GM19397 (cell line): Measurements from ENCODE around the gene ACTN1.

Experiments used
- ATAC-seq: cut with Tn5 transposase; IDR thresholded peaks from one replicate; pipeline ENCODE4 v1.9.1; 2021; ENCODE audit warnings: mild to moderate bottlenecking, moderate library complexity; ENCODE audit not compliant: unreplicated experiment

The ACTN1 gene

DNA sequence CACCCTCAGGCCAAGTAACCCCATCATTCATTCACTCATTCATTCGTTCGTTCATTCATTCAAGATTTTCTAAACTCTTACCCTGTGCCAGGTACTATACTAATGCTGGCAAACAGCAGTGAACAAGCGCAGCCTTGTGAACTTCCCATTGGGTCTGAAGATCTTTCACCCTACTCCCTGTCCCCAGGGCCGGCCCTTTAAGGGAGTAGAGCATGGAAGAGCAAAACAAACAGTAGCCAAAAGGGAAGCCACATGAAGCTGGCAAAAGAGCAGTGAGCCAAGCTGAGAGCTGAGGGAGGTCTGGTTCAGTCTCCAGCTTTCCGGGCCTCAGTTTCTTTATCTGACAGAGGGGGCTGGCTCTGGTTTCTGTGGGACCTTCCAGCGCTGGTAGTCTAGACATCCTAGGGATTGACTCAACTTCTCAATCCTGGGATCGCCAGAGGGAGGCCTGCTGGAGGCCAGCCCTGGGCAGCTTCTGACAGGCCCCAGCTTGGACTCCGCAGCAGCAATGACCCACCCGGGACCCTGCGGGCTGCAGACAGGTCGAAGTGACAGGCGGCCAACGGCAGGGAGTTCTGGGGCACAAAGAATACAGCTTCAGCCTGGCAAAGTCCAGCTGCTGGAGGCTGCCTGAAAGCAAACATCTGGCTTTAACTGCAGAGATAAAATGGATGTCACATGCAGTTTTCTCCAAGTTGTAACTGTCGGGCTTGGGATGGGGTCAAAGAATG, 27.1 kb downstream of the ACTN1 start:
- no peak for ATAC-seq

- ATAC-seq = no peak
These were observed 27.9 kb downstream of the ACTN1 start for GRCh38 chr14:68951035-68951797.

- ATAC-seq = no peak
These were observed 29.0 kb downstream of the ACTN1 start for GRCh38 chr14:68950111-68950510.

DNA sequence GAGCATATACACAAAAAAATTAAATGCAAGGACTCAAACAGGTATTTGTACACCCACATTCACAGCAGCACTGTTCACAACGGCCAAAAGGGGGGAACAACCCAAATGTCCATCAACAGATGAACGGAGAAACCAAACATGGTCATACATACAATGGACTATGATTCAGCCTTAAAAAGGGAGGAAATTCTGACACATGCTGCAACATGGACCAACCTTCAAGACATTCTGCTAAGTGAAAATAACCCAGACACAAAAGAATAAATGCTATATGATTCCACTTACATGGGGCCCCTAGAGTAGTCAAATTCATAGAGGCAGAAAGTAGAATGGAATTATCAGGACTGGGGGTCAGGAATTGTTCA, 29.5 kb downstream of the ACTN1 start:
- no peak for ATAC-seq

DNA sequence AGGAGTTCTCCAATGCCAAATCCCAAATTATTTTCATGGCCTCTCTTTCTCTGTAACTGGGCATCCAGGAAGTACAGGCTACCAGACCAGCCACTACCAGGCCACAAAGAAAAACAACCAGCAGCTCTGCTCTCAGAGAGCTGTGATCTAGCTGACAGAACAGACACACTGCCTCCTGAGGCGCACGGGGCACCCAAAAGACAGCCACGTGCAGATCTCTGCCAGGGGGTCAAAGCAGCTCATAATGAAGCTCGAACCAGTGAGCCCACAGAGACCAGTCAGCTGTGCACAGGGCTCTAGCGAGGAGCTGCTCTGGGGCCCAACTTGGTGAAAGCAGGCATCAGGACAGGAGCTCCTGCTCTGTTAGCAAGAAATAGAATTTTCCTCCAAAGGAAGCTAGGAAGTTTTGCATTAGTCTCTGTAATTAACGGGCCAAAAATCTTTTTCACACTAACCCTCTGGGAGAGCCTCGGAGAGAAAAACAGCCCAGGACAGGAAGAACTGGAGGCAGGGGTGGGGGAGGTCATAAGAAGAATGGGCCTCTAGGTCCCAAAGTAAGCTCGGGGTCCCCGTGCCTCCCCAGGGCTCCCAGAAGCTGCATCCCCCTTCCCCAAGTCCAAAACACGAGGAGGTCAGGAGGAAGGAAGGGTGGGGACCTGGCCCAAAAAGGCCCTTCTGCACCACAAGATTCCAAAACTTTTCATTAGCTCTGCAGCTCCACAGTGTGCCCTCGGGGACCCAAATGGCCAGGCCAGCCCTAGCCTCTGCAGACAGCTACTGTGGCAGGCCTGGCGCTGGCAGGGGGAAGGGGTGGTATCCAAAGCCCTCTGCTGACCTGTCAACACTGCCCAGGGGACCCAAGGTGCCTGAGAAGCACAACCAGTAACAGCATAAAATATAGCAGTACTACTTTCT, 30.2 kb downstream of the ACTN1 start:
- no peak for ATAC-seq

GRCh38 chr14:68947802-68948201, 31.3 kb downstream of the ACTN1 start:
- ATAC-seq = no peak

DNA sequence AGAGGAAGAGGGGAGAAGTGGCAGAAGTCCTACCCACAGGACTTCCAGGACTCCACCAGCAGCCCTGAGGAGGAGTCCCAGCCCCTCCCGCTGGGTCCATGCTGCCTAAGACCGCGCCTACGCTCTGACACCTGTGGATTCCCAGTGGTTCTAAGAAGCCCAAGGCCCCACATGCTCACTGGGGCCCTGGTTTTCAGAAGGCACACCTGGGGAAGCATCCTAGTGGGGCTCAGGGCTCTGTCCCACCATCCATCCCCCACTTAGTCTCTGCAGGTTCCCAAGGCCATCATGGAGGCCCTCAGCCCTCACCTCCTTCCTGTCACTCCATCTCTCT, 32.6 kb downstream of the ACTN1 start:
- no peak for ATAC-seq

DNA sequence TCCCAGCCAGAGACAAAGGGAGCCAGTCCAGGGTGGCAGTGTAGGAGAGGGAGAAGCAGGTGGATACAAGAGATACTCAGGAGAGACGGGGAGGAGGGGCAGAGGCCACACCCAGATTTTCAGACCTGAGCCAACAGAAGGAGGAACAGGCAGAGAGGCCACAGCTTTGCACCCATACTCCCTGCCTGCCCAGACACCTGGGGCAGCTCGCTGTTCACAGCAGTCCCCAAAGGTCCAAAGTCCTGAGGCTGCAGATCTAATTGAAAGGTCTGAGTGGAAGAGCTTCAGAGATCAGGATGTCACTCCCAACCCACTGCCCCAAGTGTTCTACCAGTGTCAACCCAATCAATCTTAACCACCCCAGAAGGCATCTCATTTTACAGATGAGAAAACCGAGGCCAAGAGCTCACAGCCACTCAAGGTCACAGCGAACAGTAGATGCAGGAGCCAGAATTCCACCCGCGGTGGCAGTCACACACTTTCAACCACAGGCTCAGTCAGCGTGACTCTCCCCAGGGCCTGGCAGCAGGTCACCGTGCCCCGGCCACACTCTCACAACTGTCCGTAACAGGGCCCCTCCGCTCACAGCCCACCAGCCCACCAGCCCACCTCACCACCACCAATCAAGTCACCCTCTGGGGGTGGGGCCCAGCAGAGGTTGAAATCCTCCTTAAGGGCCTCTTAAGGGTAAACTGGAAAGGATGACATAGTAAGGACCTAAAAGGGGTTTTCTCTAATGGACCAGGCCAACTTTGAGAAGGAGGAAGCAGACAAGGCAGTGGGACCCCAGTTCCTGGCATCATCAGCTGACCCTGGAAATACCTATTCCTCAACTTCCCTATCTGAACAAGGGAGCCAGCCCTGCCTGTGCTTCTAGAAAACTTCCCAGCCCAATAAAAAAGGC, 33.3 kb downstream of the ACTN1 start:
- no peak for ATAC-seq

GRCh38 chr14:68945190-68945584, 33.9 kb downstream of the ACTN1 start:
- no peak for ATAC-seq

DNA sequence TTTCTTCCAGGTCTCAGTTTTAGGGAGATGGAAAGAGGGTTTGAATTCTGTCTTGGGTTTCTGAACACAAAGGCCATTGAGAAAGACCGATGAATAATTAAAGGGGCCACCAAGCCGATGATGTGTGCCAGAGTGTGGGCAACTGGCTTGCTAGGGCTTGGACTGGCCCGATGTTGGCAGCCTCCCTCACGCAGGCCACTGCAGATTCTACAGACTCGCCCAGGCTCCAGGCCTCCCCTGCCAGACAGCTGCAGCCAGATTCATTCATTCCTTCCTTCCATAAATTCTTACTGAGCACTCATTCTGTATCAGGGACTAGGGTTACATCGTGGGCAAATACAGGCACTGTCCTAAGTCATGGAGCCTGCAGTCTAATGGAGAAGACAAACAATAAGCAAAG, 34.9 kb downstream of the ACTN1 start:
- ATAC-seq = no peak

- ATAC-seq = no peak
These were observed 36.0 kb downstream of the ACTN1 start for GRCh38 chr14:68943107-68943506.

DNA sequence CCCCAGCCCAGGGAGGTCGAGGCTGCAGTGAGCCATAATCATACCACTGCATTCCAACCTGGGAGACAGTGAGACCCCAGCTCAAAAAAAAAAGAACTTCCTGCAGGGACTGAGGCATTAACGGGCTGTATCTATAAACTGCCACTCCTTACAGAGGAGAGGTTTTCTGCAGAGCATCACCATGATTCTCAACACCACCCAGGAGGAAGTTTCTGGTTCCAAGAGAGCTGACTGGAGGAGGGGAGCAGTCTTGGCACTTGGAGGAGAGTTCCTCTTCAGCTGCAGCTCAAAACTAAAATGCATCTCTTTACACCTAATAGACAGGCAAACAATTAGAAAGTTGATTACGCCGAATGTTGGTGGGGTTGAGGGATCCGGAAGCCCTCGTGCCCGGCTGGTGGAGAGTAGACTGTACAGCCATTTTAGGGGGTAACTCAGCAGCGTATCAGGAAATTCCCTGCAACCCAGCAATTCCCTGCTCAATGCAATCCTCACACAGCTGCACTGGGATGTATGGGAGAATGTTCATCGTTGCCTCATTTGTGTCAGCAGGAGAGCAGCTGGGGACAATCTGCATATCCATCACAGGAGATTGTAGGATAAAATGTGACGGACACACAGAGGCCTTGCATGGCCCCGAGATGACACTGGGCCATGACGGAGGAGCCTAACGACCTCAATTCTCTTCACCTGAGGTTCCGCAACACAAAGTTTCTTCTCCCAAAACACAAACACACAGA, 36.6 kb downstream of the ACTN1 start:
- no peak for ATAC-seq

- no peak for ATAC-seq
These were observed 37.3 kb downstream of the ACTN1 start for GRCh38 chr14:68941820-68942219.

DNA sequence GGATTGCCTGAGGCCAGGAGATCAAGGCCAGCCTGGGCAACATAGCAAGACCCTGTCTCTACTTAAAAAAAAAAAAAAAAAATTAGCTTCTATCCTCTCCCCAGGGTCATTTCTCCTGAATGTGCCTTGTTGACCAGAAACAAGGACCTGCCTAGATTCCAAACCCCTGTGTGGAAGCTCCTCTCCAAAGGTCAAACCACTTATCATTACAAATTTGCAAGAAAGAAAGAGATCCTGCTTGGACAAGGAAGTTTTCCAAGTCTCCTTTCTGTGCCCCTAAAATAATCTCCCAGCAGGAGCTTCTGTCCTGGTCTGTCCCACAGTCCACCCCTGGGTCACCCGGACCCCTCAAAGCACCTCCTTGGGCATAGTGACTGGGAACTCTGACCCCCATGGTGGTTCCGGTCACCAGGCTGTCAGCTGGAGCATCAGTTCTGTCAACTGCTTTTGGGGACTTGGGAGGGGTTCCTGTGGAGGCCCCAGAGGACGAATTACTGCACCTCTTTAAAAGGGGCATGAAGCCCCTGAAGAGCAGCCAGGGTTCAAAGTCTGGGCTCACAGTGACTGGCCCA, 38.4 kb downstream of the ACTN1 start:
- no peak for ATAC-seq

DNA sequence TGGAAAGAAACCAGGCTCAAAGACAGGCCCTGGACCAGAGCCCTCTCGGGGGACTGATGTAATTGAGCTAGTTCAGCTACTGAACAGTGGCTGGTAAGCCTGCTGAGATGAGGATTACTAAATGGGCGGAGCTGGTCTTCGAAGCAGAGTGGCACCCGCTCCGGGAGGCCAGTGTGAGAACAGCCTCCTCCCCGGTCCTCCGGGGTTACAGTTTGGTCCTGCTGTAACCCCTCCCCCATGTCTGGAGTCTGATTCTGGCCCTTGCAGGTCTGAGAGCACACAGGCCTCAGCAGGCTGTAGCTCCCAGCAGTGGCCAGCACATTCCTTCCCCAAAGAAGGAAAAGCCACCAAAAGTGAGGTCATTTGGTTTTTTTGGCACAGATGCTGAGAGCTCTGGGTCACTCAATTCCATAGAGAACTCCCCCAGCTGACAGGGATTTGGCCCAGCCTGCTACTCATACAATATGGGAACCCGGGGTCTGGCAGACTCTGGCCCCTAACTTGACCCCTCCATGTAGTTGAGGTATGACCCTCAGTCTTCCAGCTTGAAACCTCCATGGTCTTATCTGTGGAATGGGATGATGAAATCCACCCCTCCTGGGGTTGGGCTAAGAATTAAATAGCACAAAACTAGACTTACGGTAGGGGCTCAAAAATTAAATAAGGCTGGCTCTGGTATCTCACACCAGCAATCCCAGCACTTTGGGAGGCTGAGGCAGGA, 39.0 kb downstream of the ACTN1 start:
- no peak for ATAC-seq

GRCh38 chr14:68939181-68939892, 39.8 kb downstream of the ACTN1 start:
- no peak for ATAC-seq

GRCh38 chr14:68938271-68939150, 40.6 kb downstream of the ACTN1 start:
- no peak for ATAC-seq
